Naive thymus-derived CD4-positive, alpha-beta T cell (primary cell): Measurements from ENCODE around the gene PTBP3. TPM values are rescaled to one million over a fixed set of nuclear protein-coding genes. Genes with fewer than 3 reads are reported as not detected.

Source experiments
- polyA plus RNA-seq, 2 donors: library from polyadenylated mRNA; unstranded; fragments of 300-500 nt; fragmentation: Illumina TruSeq; gene quantifications; one replicate each; pipeline ENCODE4 v1.2.3, GENCODE V29; 2021
- total RNA-seq, 6 experiments: library from RNA in 5 of 6; stranded (reverse) in 5 of 6; gene quantifications; 1 replicate in 5 of 6; 2 replicates in 1 of 6; pipeline ENCODE4 v1.2.3 and lab custom pipeline; 2021 to 2026

The PTBP3 gene
- total and polyA plus RNA-seq, 7 experiments from 2014 or later: 28.8 to 148 (median 117) TPM

Other genes with a start within 250 kb of the PTBP3 start
- 10 to 100 TPM in 3 of 5 experiments, 1 to 10 TPM in 2; 2.3 to 27.0 (median 10.7) TPM for gene SUSD1, start 158.3 kb downstream of the PTBP3 start, total RNA-seq
- gene SUSD1, start 158.3 kb downstream of the PTBP3 start, polyA plus RNA-seq: 1 to 10 TPM; 3.6 to 4.6 TPM
- gene HSDL2, start 46.5 kb upstream of the PTBP3 start, total RNA-seq: 10 to 100 TPM in 4 of 5 experiments, 1 to 10 TPM in 1; 9.2 to 24.6 (median 15.3) TPM
- gene HSDL2, start 46.5 kb upstream of the PTBP3 start, polyA plus RNA-seq: 10 to 100 TPM; 15.6 to 23.1 TPM
- 1 to 10 TPM; 6.2 to 8.3 (median 7.0) TPM for gene KIAA1958, start 153.2 kb upstream of the PTBP3 start, total RNA-seq
- 1 to 10 TPM; 3.2 to 5.4 TPM for gene KIAA1958, start 153.2 kb upstream of the PTBP3 start, polyA plus RNA-seq